Esophagus squamous epithelium (tissue), 5 donors: Measurements from ENCODE around the gene ZNF345. TPM values are rescaled to one million over a fixed set of nuclear protein-coding genes. Genes with fewer than 3 reads are reported as not detected.

ENCODE experiments used
- DNase-seq: peaks from one replicate; lab custom pipeline; 2025; lab: John Stamatoyannopoulos, UW
- H3K27ac ChIP-seq, 4 donors: fragments of 200-600 bp; sonication (generic); one replicate each; pipeline ENCODE4 v1.5.1; 2016 to 2019; ENCODE audit warnings: mild to moderate bottlenecking in 1 of 4
- H3K27me3 ChIP-seq, 4 donors: fragments of 200-600 bp; sonication (generic); 1 replicate in 3 of 4; 2 replicates in 1 of 4; pipeline versions ENCODE4 v1.5.1 to v1.6.0; 2017 to 2021; ENCODE audit warnings: antibody characterized with exemption in 1 of 4
- H3K36me3 ChIP-seq, 3 donors: fragments of 200-600 bp; sonication (generic); one replicate each; pipeline ENCODE4 v1.5.1; 2016 to 2019
- H3K4me1 ChIP-seq, 3 donors: fragments of 200-600 bp; sonication (generic); one replicate each; pipeline ENCODE4 v1.5.1; 2017 to 2019
- H3K4me3 ChIP-seq, 4 donors: fragments of 200-600 bp; sonication (generic); 1 replicate in 3 of 4; 2 replicates in 1 of 4; pipeline ENCODE4 v1.5.1; 2016 to 2019; ENCODE audit warnings: mild to moderate bottlenecking in 2 of 4, moderate library complexity in 1 of 4
- H3K9me3 ChIP-seq, 3 donors: fragments of 200-600 bp; sonication (generic); one replicate each; pipeline ENCODE4 v1.5.1; 2016 to 2019
- CTCF ChIP-seq, 6 experiments: fragments of 450-650 bp in 4 of 6; fragments of 200-600 bp in 2 of 6; sonication (generic) in 2 of 6; IDR thresholded peaks; one replicate each; pipeline ENCODE4 v1.5.1; 2016 to 2019; ENCODE audit warnings: antibody characterized with exemption in 6 of 6, mild to moderate bottlenecking in 4 of 6, moderate library complexity in 4 of 6
- POLR2A ChIP-seq, 4 donors: fragments of 450-650 bp; IDR thresholded peaks; one replicate each; pipeline ENCODE4 v1.6.1; 2017; ENCODE audit warnings: antibody characterized with exemption in 4 of 4, mild to moderate bottlenecking in 4 of 4, moderate library complexity in 3 of 4
- WGBS, 2 donors: methylation state at CpG; one replicate each; pipeline ENCODE4 v1.1.5; 2018; 5-methylcytosine and 5-hydroxymethylcytosine counted together
- intact Hi-C: fragments of 100-400 bp; cut with DNase I; formaldehyde crosslinking; loops from one replicate; pipeline ENCODE4 v1.15.0; 2022
- small RNA-seq, 4 donors: library from RNA; depleted of rRNA; stranded (forward); fragments of <200 nt; gene quantifications; one replicate each; pipeline ENCODE3, GENCODE V24; 2016
- total RNA-seq, 4 donors: library from RNA; depleted of rRNA; stranded (reverse); fragments of >200 nt; gene quantifications; one replicate each; pipeline ENCODE4 v1.1.0, GENCODE V29; 2016
- donor health status: DM: yes; HTN: yes; CAD: no.

ZNF345 gene
- total RNA-seq, 4 donors from 2014 or later, result 0.87 to 10.3 (median 1.4) TPM

GRCh38 chr19:36916991-36917390, 66.3 kb downstream of the ZNF345 start:
- TF ChIP-seq POLR2A (IDR thresholded peaks at IDR 0.05), result no peak
- TF ChIP-seq CTCF (IDR thresholded peaks at IDR 0.05), result no peak
- Histone ChIP-seq H3K27me3 (no peaks in the 10 kb centered on the region), H3K27ac (peak overlapping the region in 3 of 4 donors; percentile 86 to 96 (median 95)), H3K36me3 (peaks cover 0 to 62% (median 0%) of the 10 kb centered on the region in 3 donors), H3K4me1 (peaks cover 10 to 21% (median 12%) of the 10 kb centered on the region in 3 donors), H3K4me3 (peak overlapping the region; percentile 55 to 88 (median 74)), H3K9me3 (peaks cover 0 to 18% (median 3%) of the 10 kb centered on the region in 3 donors)
- DNase-seq, result no peak
- intact Hi-C loops, result no loop called here
- WGBS, 2 donors, result 49 to 67% methylated on average over 6 to 7 of the region's 7 CpGs

DNA sequence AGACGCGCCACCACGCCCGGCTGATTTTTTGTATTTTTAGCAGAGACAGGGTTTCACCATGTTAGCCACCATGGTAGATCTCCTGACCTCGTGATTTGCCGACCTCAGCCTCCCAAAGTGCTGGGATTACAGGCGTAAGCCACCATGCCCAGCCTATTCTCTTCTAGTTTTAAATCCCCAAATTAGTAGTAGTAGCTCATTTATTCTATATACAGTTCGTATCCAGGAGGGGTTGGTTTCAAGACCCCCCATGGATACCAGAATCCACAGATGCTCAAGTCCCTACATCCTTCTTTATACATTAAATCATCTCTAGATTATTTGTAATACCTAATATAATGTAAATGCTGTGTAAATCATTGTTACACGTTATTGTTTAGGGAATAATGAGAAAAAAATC, 67.4 kb downstream of the ZNF345 start:
- Histone ChIP-seq H3K4me1 (peaks cover 10 to 21% (median 12%) of the 10 kb centered on the region in 3 donors), H3K9me3 (peaks cover 0 to 18% (median 3%) of the 10 kb centered on the region in 3 donors), H3K27ac (no peak overlapping the region), H3K4me3 (no peak overlapping the region), H3K36me3 (peaks cover 0 to 62% (median 4%) of the 10 kb centered on the region in 3 donors), H3K27me3 (no peaks in the 10 kb centered on the region)
- 94 to 95% methylated on average over 9 of the region's 9 CpGs for WGBS, 2 donors
- intact Hi-C loops, result no loop called here
- TF ChIP-seq POLR2A (IDR thresholded peaks at IDR 0.05) (no peak), CTCF (IDR thresholded peaks at IDR 0.05) (no peak)
- no peak for DNase-seq

Small RNA genes within 50 kb of the gene (small RNA-seq; reads per million reads assigned to genes)
- 0 reads per million in 4 donors for gene RF00019

Other genes with a start within 250 kb of the ZNF345 start
- gene ZNF382, start 245.6 kb upstream of the ZNF345 start, total RNA-seq, result 1 to 10 TPM in 2 of 4 donors, under 1 TPM in 2; 0.53 to 4.4 (median 0.89) TPM
- 10 to 100 TPM in 1 of 4 donors, 1 to 10 TPM in 3; 1.4 to 12.6 (median 4.1) TPM for gene ZNF461, start 184.0 kb upstream of the ZNF345 start, total RNA-seq
- gene ZNF567, start 163.3 kb upstream of the ZNF345 start, total RNA-seq, result 1 to 10 TPM; 2.2 to 6.7 (median 3.1) TPM
- 1 to 10 TPM in 2 of 4 donors, under 1 TPM in 2; 0.15 to 5.0 (median 0.90) TPM for gene ZNF850, start 78.1 kb upstream of the ZNF345 start, total RNA-seq
- gene ZNF790, start 12.5 kb upstream of the ZNF345 start, total RNA-seq, result 1 to 10 TPM; 2.4 to 7.1 (median 4.1) TPM
- gene ZNF829, start 65.4 kb downstream of the ZNF345 start, total RNA-seq, result 1 to 10 TPM in 3 of 4 donors, under 1 TPM in 1; 0.70 to 2.7 (median 1.9) TPM
- gene ZNF568, start 65.5 kb downstream of the ZNF345 start, total RNA-seq, result 1 to 10 TPM; 2.8 to 9.3 (median 4.1) TPM
- gene ZNF420, start 227.6 kb downstream of the ZNF345 start, total RNA-seq, result 1 to 10 TPM; 2.7 to 7.6 (median 4.6) TPM